Neural cell (in vitro differentiated cells): Measurements from ENCODE around the gene LRRC45.

Experiments used
- CTCF ChIP-seq: fragments of 450-650 bp; IDR thresholded peaks from 2 replicates; pipeline ENCODE4 v1.5.1; 2014; ENCODE audit warnings: antibody characterized with exemption, mild to moderate bottlenecking, moderate library complexity; ENCODE audit not compliant: poor library complexity, severe bottlenecking
- EP300 ChIP-seq: fragments of 450-650 bp; conservative IDR thresholded peaks from 2 replicates; pipeline ENCODE4 v1.6.1; 2014; ENCODE audit warnings: antibody characterized with exemption, mild to moderate bottlenecking, moderate library complexity; ENCODE audit not compliant: poor library complexity, severe bottlenecking
- EZH2 ChIP-seq: fragments of 200-600, 300-800 bp; shearing (Covaris generic), sonication (generic); IDR thresholded peaks from 2 replicates; pipeline ENCODE4 v1.6.1; 2014; ENCODE audit warnings: antibody characterized with exemption, low read length, borderline replicate concordance, mild to moderate bottlenecking; ENCODE audit not compliant: insufficient read depth, poor library complexity, severe bottlenecking
- POLR2AphosphoS5 ChIP-seq: IDR thresholded peaks from 2 replicates; pipeline ENCODE4 v1.6.1; 2012
- REST ChIP-seq: IDR thresholded peaks from 2 replicates; pipeline ENCODE4 v1.6.1; 2012; ENCODE audit warnings: borderline replicate concordance
- SMC3 ChIP-seq: fragments of 450-650 bp; conservative IDR thresholded peaks from 2 replicates; pipeline ENCODE4 v1.6.1; 2014; ENCODE audit warnings: antibody characterized with exemption, mild to moderate bottlenecking, moderate library complexity; ENCODE audit not compliant: poor library complexity
- TAF1 ChIP-seq: IDR thresholded peaks from 2 replicates; pipeline ENCODE4 v1.6.1; 2012; ENCODE audit warnings: low read depth

DNA sequence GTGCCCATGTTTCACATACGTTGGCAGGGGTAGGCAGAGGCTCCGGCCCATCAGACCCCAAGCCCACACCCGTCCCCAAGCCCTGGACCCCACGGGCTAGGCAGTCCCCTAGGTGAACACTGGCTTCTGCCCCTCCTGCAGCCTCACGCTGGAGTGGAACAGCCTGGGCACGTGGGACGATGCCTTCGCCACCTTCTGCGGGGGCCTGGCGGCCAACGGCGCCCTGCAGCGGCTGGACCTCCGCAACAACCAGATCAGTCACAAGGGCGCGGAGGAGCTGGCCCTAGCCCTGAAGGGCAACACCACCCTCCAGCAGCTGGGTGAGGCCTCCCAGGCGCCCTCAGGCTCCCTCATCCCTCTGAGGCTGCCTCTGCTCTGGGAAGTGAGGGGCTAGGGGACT is 1.8 kb downstream of the LRRC45 start:
- TF ChIP-seq EZH2 (no peak), CTCF (no peak), REST (no peak), POLR2AphosphoS5 (no peak), TAF1 (no peak), SMC3 (no peak), EP300 (no peak)
